SH-SY5Y (cell line): ENCODE data around the gene HES7.

ENCODE experiments used
- GATA2 ChIP-seq: IDR thresholded peaks from 2 replicates; pipeline ENCODE4 v1.6.1; 2011; ENCODE audit warnings: mild to moderate bottlenecking, low read depth, low read length
- GATA3 ChIP-seq: IDR thresholded peaks from 2 replicates; pipeline ENCODE4 v1.6.1; 2011; ENCODE audit warnings: low read depth, mild to moderate bottlenecking, low read length, moderate library complexity

- TF ChIP-seq GATA3: no peak
- TF ChIP-seq GATA2: no peak
Measured at GRCh38 chr17:8087952-8088230, 36.0 kb downstream of the HES7 start.
